ENCODE results near the gene MSL3B. TPM values are rescaled to one million over a fixed set of nuclear protein-coding genes. Genes with fewer than 3 reads are reported as not detected.

MSL3B gene

DNA sequence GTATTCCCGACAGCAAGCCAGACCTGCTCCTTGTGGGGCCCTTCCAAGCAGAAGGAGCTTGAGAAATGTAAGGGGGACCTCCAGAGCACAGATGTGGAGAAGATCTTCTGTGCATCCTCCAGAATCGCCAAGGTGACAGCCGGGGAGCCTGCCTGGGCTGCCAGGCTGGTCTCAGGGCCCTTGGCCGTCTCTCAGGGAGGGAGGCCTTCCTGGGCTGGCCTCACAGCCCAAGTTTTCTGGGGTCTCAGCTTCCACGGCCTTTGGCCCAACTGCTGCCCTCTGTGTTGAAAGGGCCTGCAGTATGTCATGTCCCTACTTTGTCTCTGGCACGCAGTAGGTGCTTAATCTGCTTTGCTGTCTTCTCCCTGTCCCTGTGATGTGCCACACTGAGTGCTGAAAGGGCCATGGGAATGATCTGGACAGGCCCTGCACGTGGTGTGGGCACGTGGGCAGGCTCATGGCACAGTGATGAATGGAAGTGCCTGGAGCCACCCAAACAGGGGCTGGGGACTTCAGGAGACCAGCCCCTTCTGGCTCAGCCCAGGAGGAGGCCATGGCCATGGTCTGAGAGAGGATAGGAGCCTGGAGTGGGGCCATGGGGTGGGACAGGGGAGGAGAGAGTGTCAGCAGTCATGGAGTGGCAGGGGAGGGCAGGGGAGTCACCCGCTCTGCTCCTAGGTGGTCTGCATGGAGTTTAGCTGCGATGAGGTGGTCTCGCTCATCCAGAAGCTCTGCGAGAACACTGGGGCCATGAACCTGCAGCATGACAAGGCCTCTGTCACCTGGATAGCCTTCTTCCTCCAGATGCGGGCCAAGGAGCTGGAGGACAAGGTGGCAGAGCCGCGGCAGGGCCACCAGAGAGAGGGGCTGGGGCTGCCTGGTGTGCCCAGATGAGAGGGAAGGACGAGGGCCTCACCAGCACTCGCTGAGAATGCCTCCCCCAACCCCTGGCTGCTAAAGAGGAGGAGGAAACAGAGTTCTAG, 49.3 kb downstream of the MSL3B start:
- DNase-seq (ENCODE audit: low read depth in 4 of 4, low spot score in 3 of 4), result no peak

DNA sequence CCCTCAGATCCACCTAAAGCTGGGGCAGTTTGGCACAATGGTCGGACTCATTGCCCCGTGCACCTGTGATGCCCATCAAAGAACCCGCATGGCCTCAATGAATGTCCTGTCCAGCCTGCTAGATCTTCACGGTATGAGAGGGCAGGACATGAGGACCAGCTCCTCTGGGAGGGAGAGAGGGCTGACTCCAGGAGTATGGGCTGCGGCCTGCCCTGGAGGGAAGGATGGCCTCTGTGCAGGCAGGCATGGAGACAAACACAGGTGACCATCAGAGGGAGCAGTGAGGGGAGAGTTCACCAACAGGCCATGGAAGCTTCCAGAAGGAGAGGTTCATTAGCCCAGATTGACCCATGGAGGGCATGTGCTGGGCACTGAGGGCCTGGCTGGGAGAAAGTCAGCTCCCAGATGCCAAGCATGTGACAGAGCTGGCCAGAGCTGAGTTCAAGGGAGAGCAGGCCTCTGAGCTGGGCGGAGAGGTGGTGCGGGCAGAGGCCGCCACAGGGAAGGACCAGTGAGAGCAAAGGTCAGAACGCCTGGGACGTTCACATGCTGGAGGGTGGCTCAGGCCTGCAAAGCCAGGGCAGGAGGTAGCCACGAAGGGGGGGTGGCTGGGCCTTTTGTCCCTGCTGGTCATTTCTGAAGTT, 50.1 kb downstream of the MSL3B start:
- DNase-seq (ENCODE audit: low read depth in 4 of 4, low spot score in 3 of 4), result no peak

DNA sequence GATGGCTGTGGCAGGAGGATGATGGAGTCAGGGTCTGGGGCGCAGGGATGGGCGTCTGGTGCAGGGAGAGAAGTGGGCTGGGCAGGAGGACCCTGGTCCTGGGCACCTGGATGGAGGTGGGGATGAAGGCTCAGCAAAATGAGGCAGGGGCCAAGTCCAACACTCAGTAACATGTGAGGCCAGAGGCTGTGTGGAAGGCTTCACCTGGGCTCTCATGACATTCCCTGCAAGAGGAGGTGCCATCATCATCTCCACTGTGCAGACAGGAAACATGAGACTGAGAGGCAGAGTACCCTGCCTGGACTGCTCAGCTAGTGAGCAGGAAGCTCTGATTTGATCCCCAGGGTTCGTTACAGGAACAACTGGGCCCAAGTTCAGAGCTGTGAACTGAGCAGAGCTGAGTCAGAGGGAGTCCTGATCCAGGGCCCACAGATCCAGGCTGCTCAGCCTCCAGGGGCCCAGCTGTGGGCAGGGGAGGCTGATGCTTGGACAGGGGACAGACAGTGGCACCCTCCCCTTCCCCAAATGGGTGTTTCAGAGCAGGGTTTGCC, 50.8 kb downstream of the MSL3B start:
- DNase-seq (ENCODE audit: low read depth in 4 of 4, low spot score in 3 of 4), result no peak

DNA sequence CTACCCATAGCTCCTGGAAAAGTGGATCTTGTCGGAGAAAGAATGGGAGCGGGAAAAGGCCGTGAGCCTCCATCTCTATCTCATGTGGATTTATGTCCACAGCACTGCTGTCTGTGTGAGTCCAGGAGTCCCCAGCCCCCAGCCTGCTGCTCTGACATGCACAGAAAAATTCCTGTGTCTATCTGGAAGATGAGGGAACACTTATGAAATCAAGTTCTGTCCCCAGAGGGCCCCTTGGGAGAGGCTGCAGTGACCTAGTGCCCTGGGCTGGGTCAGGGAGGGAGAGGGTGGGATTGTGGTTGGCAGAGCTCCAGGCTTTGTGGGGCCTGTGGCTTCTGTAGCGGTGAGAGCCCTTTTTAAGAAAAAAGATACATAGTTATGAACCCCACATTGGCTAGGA, 51.4 kb downstream of the MSL3B start:
- no peak for DNase-seq (ENCODE audit: low read depth in 4 of 4, low spot score in 3 of 4)

DNA sequence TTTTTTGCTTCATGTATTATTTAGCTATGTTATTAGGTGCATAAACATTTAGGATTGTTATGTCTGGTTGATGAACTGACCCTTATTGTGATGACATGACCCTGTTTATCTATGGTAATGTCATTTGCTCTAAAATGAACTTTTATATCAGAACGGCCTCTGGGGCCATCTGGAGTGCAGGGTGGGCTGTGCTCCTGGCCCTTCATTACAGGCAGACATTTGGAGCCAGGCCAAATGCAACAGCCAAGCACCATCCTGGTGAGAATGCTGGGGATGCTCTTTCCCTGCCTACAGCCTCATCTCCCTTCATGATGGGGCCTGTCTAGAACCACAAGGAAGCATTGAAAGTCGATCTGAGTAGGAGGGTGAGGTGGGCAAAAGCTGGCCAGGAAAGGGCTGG, 51.9 kb downstream of the MSL3B start:
- DNase-seq (ENCODE audit: low read depth in 4 of 4, low spot score in 3 of 4), result no peak

DNA sequence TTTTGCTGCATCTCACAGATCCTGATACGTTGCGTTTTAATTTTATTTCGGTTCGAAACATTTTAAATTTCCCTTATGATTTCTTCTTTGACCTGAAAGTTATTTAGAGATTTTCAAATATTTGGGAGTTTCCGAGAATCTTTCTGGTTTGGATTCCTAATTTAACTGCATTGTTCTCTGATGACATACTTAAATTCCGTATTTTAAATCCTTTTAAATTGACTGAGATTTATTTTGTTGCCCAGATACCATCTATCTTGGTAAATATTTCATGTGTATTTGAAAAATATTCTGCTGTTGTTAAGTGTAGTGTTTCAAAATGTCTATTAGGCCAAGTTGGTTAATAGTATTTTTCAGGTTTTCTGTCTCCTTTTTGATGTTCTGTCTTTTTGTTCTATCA, 52.3 kb downstream of the MSL3B start:
- DNase-seq (ENCODE audit: low read depth in 4 of 4, low spot score in 3 of 4), result no peak

Other genes starting within 250 kb of the MSL3B start
- gene UGT1A10, start 231.9 kb downstream of the MSL3B start, polyA plus RNA-seq (ENCODE audit: insufficient read length in 4 of 4), result under 1 TPM in 1 of 4 donors, not detected in 3; 0.03 TPM
- gene UGT1A9, start 196.5 kb downstream of the MSL3B start, polyA plus RNA-seq (ENCODE audit: insufficient read length in 4 of 4), result 1 to 10 TPM; 4.1 to 8.3 (median 5.7) TPM
- under 1 TPM in 2 of 4 donors, not detected in 2; 0.03 to 0.07 TPM for gene UGT1A7, start 186.5 kb downstream of the MSL3B start, polyA plus RNA-seq (ENCODE audit: insufficient read length in 4 of 4)
- gene UGT1A6, start 175.5 kb downstream of the MSL3B start, polyA plus RNA-seq (ENCODE audit: insufficient read length in 4 of 4), result 1 to 10 TPM; 2.8 to 5.3 (median 3.6) TPM
- gene UGT1A5, start 155.5 kb downstream of the MSL3B start, polyA plus RNA-seq (ENCODE audit: insufficient read length in 4 of 4), result not detected
- under 1 TPM in 1 of 4 donors, not detected in 3; 0.03 TPM for gene UGT1A4, start 149.7 kb downstream of the MSL3B start, polyA plus RNA-seq (ENCODE audit: insufficient read length in 4 of 4)
- under 1 TPM in 1 of 4 donors, not detected in 3; 0.06 TPM for gene UGT1A3, start 139.3 kb downstream of the MSL3B start, polyA plus RNA-seq (ENCODE audit: insufficient read length in 4 of 4)
- gene UGT1A1, start 108.1 kb downstream of the MSL3B start, polyA plus RNA-seq (ENCODE audit: insufficient read length in 4 of 4), result under 1 TPM; 0.08 to 0.29 (median 0.16) TPM
- gene MROH2A, start 90.1 kb downstream of the MSL3B start, polyA plus RNA-seq (ENCODE audit: insufficient read length in 4 of 4), result under 1 TPM; 0.12 to 0.20 (median 0.15) TPM
- 10 to 100 TPM; 20.0 to 24.4 (median 23.2) TPM for gene HJURP, start 13.9 kb downstream of the MSL3B start, polyA plus RNA-seq (ENCODE audit: insufficient read length in 4 of 4)
- gene TRPM8, start 49.0 kb upstream of the MSL3B start, polyA plus RNA-seq (ENCODE audit: insufficient read length in 4 of 4), result under 1 TPM in 3 of 4 donors, not detected in 1; 0.10 to 0.31 (median 0.23) TPM
- gene SPP2, start 182.3 kb upstream of the MSL3B start, polyA plus RNA-seq (ENCODE audit: insufficient read length in 4 of 4), result not detected

Data from right renal pelvis (tissue), 4 donors.